ENCODE measurements around the gene ALK. TPM values are rescaled to one million over a fixed set of nuclear protein-coding genes. Genes with fewer than 3 reads are reported as not detected.

Gene ALK
- polyA plus RNA-seq, 2 of the 4 experiments (the other 2 are of a cell fraction), result not detected

DNA sequence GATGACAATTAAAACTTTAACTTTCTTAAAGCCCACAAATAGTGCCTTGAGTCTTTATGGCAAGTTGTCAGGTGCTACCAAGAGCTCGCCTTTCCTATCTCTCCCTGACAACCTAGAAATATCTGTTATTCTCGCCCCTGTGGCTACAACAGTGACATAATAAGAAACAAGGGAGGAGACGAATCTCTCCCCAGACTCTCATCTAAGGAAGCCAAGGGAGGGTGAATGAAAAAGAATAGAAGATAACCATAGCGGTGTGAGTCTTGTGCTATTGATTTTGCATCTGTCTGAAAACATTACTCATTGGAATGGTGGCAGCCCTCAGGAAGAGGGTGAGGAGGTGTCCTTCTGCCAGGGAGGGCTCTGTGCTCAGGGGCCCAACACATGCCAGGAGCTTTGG, 114.3 kb downstream of the ALK start:
- TF ChIP-seq FOXS1 (CRISPR knock-in tag; IDR thresholded peaks at IDR 0.05), result no peak
- TF ChIP-seq HDAC2 (IDR thresholded peaks at IDR 0.05), result no peak
- TF ChIP-seq, protein P1, sequence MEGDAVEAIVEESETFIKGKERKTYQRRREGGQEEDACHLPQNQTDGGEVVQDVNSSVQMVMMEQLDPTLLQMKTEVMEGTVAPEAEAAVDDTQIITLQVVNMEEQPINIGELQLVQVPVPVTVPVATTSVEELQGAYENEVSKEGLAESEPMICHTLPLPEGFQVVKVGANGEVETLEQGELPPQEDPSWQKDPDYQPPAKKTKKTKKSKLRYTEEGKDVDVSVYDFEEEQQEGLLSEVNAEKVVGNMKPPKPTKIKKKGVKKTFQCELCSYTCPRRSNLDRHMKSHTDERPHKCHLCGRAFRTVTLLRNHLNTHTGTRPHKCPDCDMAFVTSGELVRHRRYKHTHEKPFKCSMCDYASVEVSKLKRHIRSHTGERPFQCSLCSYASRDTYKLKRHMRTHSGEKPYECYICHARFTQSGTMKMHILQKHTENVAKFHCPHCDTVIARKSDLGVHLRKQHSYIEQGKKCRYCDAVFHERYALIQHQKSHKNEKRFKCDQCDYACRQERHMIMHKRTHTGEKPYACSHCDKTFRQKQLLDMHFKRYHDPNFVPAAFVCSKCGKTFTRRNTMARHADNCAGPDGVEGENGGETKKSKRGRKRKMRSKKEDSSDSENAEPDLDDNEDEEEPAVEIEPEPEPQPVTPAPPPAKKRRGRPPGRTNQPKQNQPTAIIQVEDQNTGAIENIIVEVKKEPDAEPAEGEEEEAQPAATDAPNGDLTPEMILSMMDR (IDR thresholded peaks at IDR 0.05), result no peak
- FAIRE-seq (no peak), ATAC-seq (no peak), DNase-seq (ENCODE audit: low read depth in 1 of 2, low spot score in 1 of 2) (no peak)
- no peak overlapping the region for H3K4me3 ChIP-seq
- H3K4me1 ChIP-seq, result no peaks in the 10 kb centered on the region
- H3K4me2 ChIP-seq, result no peak overlapping the region
- ChIA-PET CTCF (interaction anchor here (1.2 to 1.3 kb wide), 2 partner anchors 10 to 31 kb away, joined by 4 to 5 read pairs; no protein-coding TSS in a partner anchor), POLR2A (no interaction called here)
- H3K27ac ChIP-seq, result no peak overlapping the region
- H3K9me3 ChIP-seq, result no peaks in the 10 kb centered on the region
- 9% methylated on average over 4 of the region's 4 CpGs for WGBS (ENCODE audit: missing lambda C conversion rate)

DNA sequence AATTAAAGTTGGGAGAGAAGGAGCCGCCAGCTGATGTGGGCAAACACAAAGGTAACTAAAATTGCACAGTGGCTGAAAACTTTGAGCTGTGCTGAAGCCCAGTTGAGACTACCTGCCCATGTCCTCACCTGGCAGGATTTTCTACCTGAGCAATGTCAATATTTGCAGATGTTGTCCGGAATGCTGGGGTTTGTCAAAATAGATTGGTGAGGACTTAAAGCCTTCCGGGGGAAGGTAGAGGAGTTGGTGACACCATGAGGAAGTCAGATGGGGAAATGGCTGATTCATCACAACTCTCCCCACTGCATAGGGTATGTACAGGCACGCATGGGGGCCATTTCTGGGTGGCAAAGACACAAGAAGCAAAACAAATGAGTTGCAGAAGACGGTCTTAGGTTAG, 114.9 kb downstream of the ALK start:
- Histone ChIP-seq H3K27ac (no peak overlapping the region), H3K4me1 (no peaks in the 10 kb centered on the region), H3K4me3 (no peak overlapping the region), H3K9me3 (no peaks in the 10 kb centered on the region), H3K4me2 (no peak overlapping the region)
- TF ChIP-seq, protein P2, sequence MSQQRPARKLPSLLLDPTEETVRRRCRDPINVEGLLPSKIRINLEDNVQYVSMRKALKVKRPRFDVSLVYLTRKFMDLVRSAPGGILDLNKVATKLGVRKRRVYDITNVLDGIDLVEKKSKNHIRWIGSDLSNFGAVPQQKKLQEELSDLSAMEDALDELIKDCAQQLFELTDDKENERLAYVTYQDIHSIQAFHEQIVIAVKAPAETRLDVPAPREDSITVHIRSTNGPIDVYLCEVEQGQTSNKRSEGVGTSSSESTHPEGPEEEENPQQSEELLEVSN (IDR thresholded peaks at IDR 0.05; ENCODE audit: borderline replicate concordance, low read depth), result no peak
- TF ChIP-seq NPAS2 (CRISPR knock-in tag; IDR thresholded peaks at IDR 0.05; ENCODE audit: borderline replicate concordance) (no peak), CHD2 (IDR thresholded peaks at IDR 0.05; ENCODE audit: low read length, partially characterized antibody) (no peak), POLR2A (IDR thresholded peaks at IDR 0.05; ENCODE audit: low read length) (no peak), BCL3 (IDR thresholded peaks at IDR 0.05) (no peak), KDM1A (IDR thresholded peaks at IDR 0.05; ENCODE audit: low read depth) (no peak), ZSCAN20 (CRISPR knock-in tag; IDR thresholded peaks at IDR 0.05) (no peak), PHF8 (IDR thresholded peaks at IDR 0.05; ENCODE audit: borderline replicate concordance, low read depth) (no peak)
- TF ChIP-seq, protein P1 (IDR thresholded peaks at IDR 0.05), result no peak
- WGBS (ENCODE audit: missing lambda C conversion rate), result 19% methylated on average over 5 of the region's 5 CpGs
- ATAC-seq (no peak), DNase-seq (ENCODE audit: low read depth in 1 of 2, low spot score in 1 of 2) (no peak), FAIRE-seq (no peak)
- ChIA-PET CTCF (interaction anchor here (1.5 kb wide), 1 partner anchor 498 kb away, joined by 3 read pairs; no protein-coding TSS in a partner anchor), POLR2A (no interaction called here)

GRCh38 chr2:29804671-29805070, 116.7 kb downstream of the ALK start:
- Histone ChIP-seq H3K4me3 (no peak overlapping the region), H3K9me3 (no peaks in the 10 kb centered on the region), H3K4me2 (no peak overlapping the region), H3K4me1 (no peaks in the 10 kb centered on the region), H3K27ac (no peak overlapping the region)
- ChIA-PET POLR2A (no interaction called here), CTCF (no interaction called here)
- 29% methylated on average over 3 of the region's 3 CpGs for WGBS (ENCODE audit: missing lambda C conversion rate)
- FAIRE-seq (no peak), DNase-seq (ENCODE audit: low read depth in 1 of 2, low spot score in 1 of 2) (no peak), ATAC-seq (no peak)
- no peak for TF ChIP-seq JUNB (IDR thresholded peaks at IDR 0.05)
- TF ChIP-seq MAZ (IDR thresholded peaks at IDR 0.05; ENCODE audit: borderline replicate concordance, low read depth, low read length), result no peak
- no peak for TF ChIP-seq ATOH8 (CRISPR knock-in tag; IDR thresholded peaks at IDR 0.05; ENCODE audit: low read depth)
- no peak for TF ChIP-seq GATA3 (IDR thresholded peaks at IDR 0.05; ENCODE audit: borderline replicate concordance)
- no peak for TF ChIP-seq NFE2L2 (conservative IDR thresholded peaks at IDR 0.05; ENCODE audit: low read length)
- TF ChIP-seq FOSB (CRISPR knock-in tag; IDR thresholded peaks at IDR 0.05), result no peak
- no peak for TF ChIP-seq RNF2 (IDR thresholded peaks at IDR 0.05; ENCODE audit: borderline replicate concordance, low read depth)
- TF ChIP-seq RFX5 (IDR thresholded peaks at IDR 0.05), result no peak
- no peak for TF ChIP-seq POLR2AphosphoS2 (conservative IDR thresholded peaks at IDR 0.05; ENCODE audit: low read length)
- no peak for TF ChIP-seq RAD21 (conservative IDR thresholded peaks at IDR 0.05 in 1 of 2, IDR thresholded peaks at IDR 0.05 in 1 of 2)
- no peak for TF ChIP-seq BHLHE40 (IDR thresholded peaks at IDR 0.05; ENCODE audit: low read depth, low read length)
- TF ChIP-seq FOSL2 (IDR thresholded peaks at IDR 0.05), result no peak
- TF ChIP-seq FOSL2 (CRISPR knock-in tag; IDR thresholded peaks at IDR 0.05), result no peak
- no peak for TF ChIP-seq CEBPB (IDR thresholded peaks at IDR 0.05)
- TF ChIP-seq, protein P3, sequence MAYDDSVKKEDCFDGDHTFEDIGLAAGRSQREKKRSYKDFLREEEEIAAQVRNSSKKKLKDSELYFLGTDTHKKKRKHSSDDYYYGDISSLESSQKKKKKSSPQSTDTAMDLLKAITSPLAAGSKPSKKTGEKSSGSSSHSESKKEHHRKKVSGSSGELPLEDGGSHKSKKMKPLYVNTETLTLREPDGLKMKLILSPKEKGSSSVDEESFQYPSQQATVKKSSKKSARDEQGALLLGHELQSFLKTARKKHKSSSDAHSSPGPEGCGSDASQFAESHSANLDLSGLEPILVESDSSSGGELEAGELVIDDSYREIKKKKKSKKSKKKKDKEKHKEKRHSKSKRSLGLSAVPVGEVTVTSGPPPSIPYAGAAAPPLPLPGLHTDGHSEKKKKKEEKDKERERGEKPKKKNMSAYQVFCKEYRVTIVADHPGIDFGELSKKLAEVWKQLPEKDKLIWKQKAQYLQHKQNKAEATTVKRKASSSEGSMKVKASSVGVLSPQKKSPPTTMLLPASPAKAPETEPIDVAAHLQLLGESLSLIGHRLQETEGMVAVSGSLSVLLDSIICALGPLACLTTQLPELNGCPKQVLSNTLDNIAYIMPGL (CRISPR knock-in tag; IDR thresholded peaks at IDR 0.05; ENCODE audit: borderline replicate concordance), result no peak
- TF ChIP-seq TP53 (CRISPR knock-in tag; IDR thresholded peaks at IDR 0.05), result no peak
- TF ChIP-seq EP300 (IDR thresholded peaks at IDR 0.05), result no peak

Data from A549 (cell line).